Common myeloid progenitor, CD34-positive (primary cell): ENCODE results near the gene ING3.

Experiments used
- CTCF ChIA-PET: fragments of 350-600 bp; sonication (Branson Sonifier 250); formaldehyde crosslinking; loops from one replicate; lab custom pipeline; 2021; ENCODE audit warnings: antibody characterized with exemption; lab: Charles Lee
- POLR2A ChIA-PET: fragments of 350-600 bp; sonication (Branson Sonifier 250); formaldehyde crosslinking; loops from one replicate; lab custom pipeline; 2021; ENCODE audit warnings: antibody characterized with exemption; lab: Charles Lee
- DNase-seq, 3 donors: peaks; one replicate each; pipeline versions ENCODE4 v3.0.0 to v3.0.0-alpha.2; 2013
- H3K27ac ChIP-seq, 2 experiments: 1 replicate in 1 of 2; 2 replicates in 1 of 2; pipeline ENCODE4 v1.7.0; 2013; ENCODE audit warnings: inconsistent platforms in 2 of 2, low read length in 2 of 2, mild to moderate bottlenecking in 2 of 2, low read depth in 1 of 2, moderate library complexity in 1 of 2; ENCODE audit not compliant: severe bottlenecking in 2 of 2, insufficient read depth in 1 of 2, poor library complexity in 1 of 2
- H3K27me3 ChIP-seq, 5 experiments: replicated peaks in 2 of 5; 1 replicate in 3 of 5; 2 replicates in 2 of 5; pipeline versions ENCODE4 v1.6.1 to v1.7.0; 2013; ENCODE audit warnings: low read length in 4 of 5, mild to moderate bottlenecking in 2 of 5, moderate library complexity in 2 of 5, inconsistent platforms in 1 of 5; ENCODE audit not compliant: insufficient read depth in 5 of 5, control insufficient read depth in 4 of 5
- H3K36me3 ChIP-seq, 4 experiments: 1 replicate in 2 of 4; 2 replicates in 2 of 4; pipeline versions ENCODE4 v1.6.1 to v1.7.0; 2013; ENCODE audit warnings: low read length in 3 of 4, control low read depth in 1 of 4, mild to moderate bottlenecking in 1 of 4; ENCODE audit not compliant: control insufficient read depth in 4 of 4, insufficient read depth in 4 of 4
- H3K4me1 ChIP-seq, 4 experiments: 1 replicate in 3 of 4; 2 replicates in 1 of 4; pipeline versions ENCODE4 v1.6.1 to v1.7.1; 2013; ENCODE audit warnings: low read length in 3 of 4, mild to moderate bottlenecking in 3 of 4, control low read depth in 1 of 4, inconsistent platforms in 1 of 4, moderate library complexity in 1 of 4; ENCODE audit not compliant: control insufficient read depth in 4 of 4, insufficient read depth in 4 of 4; ENCODE audit errors: control extremely low read depth in 1 of 4
- H3K4me3 ChIP-seq, 7 experiments: 1 replicate in 4 of 7; 2 replicates in 3 of 7; pipeline versions ENCODE4 v1.5.1 to v1.7.0; 2013; ENCODE audit warnings: mild to moderate bottlenecking in 7 of 7, low read length in 6 of 7, moderate library complexity in 6 of 7, inconsistent platforms in 2 of 7, low read depth in 2 of 7, control low read depth in 1 of 7; ENCODE audit not compliant: insufficient read depth in 4 of 7, control insufficient read depth in 1 of 7; ENCODE audit errors: extremely low read depth in 1 of 7
- H3K9me3 ChIP-seq, 5 experiments: 1 replicate in 4 of 5; 2 replicates in 1 of 5; pipeline versions ENCODE4 v1.6.1 to v1.7.1; 2013; ENCODE audit warnings: low read length in 4 of 5, mild to moderate bottlenecking in 2 of 5, inconsistent platforms in 1 of 5, low read depth in 1 of 5, moderate library complexity in 1 of 5; ENCODE audit not compliant: control insufficient read depth in 4 of 5, insufficient read depth in 2 of 5; ENCODE audit errors: control extremely low read depth in 1 of 5
- WGBS: methylation state at CpG from one replicate; pipeline ENCODE4 v1.1.5; 2013; ENCODE audit not compliant: insufficient coverage; 5-methylcytosine and 5-hydroxymethylcytosine counted together

Gene ING3

DNA sequence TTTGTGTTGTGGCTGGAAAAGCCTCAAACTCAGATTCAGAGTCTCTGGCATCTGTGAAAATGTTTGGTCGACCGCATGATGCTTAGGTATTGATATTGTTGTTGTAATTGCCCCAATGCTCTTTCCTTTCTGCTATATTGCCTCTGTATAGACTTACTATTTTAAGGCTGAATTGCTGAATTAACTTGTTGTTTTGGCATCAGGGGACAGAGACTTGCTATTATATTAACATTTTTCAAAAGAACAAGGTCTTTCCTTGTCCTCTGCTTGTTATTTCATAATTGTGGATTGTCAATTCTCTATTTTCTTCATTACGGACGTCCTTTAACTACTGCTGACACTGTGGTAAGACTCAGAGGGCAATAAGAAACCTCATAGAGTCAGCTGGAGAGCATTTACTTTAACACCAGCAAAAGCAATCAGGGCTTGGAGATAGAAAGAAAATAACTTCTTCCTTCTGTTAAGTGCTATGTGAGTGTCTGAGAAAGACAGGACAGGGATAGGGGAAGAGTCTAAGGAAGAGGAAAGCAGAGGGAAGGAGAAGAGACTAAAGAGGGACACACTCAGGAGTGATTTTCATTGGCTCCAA is 55.5 kb downstream of the ING3 start:
- ChIA-PET CTCF (interaction anchor here (0.7 to 1.8 kb wide), 3 partner anchors 15 to 29 kb away, joined by 3 to 4 read pairs (median 3); no protein-coding TSS in a partner anchor), POLR2A (interaction anchor here (0.6 to 0.7 kb wide), 2 partner anchors 17 to 54 kb away, joined by 3 to 4 read pairs; no protein-coding TSS in a partner anchor)
- H3K4me3 ChIP-seq, result no peak overlapping the region
- DNase-seq, result no peak
- peaks cover 0 to 4% (median 0%) of the 10 kb centered on the region in 4 experiments for H3K36me3 ChIP-seq
- WGBS, result no CpG with 5 or more reads among the region's 4 CpGs
- H3K4me1 ChIP-seq, result peaks cover 0 to 14% (median 7%) of the 10 kb centered on the region in 4 experiments
- H3K9me3 ChIP-seq, result no peaks in the 10 kb centered on the region
- H3K27me3 ChIP-seq, result no peaks in the 10 kb centered on the region
- peak overlapping the region in 1 of 2 experiments; percentile 6 for H3K27ac ChIP-seq

GRCh38 chr7:121006711-121007315 is 56.2 kb downstream of the ING3 start:
- Histone ChIP-seq H3K4me1 (peaks cover 0 to 14% (median 5%) of the 10 kb centered on the region in 4 experiments), H3K27me3 (no peaks in the 10 kb centered on the region), H3K36me3 (peaks cover 0 to 4% (median 0%) of the 10 kb centered on the region in 4 experiments), H3K4me3 (no peak overlapping the region), H3K27ac (no peak overlapping the region), H3K9me3 (no peaks in the 10 kb centered on the region)
- peak in 1 of 3 donors; percentile 33 for DNase-seq
- POLR2A ChIA-PET, result interaction anchor here (0.7 kb wide), 2 partner anchors 18 to 44 kb away, joined by 3 to 4 read pairs; no protein-coding TSS in a partner anchor
- 70% methylated on average over 2 of the region's 6 CpGs for WGBS
- CTCF ChIA-PET, result interaction anchor here (0.7 to 1.8 kb wide), 3 partner anchors 15 to 28 kb away, joined by 3 to 4 read pairs (median 3); no protein-coding TSS in a partner anchor

- Histone ChIP-seq H3K9me3 (no peaks in the 10 kb centered on the region), H3K4me1 (peaks cover 0 to 14% (median 3%) of the 10 kb centered on the region in 4 experiments), H3K27ac (no peak overlapping the region), H3K27me3 (no peaks in the 10 kb centered on the region), H3K36me3 (peaks cover 0 to 4% (median 0%) of the 10 kb centered on the region in 4 experiments), H3K4me3 (no peak overlapping the region)
- CTCF ChIA-PET, result interaction anchor here (0.6 to 1.6 kb wide), 4 partner anchors 8 to 20 kb away, joined by 3 to 4 read pairs (median 4); no protein-coding TSS in a partner anchor
- POLR2A ChIA-PET, result no interaction called here
- WGBS, result 100% methylated on average over 2 of the region's 2 CpGs
- no peak for DNase-seq
These were observed 58.2 kb downstream of the ING3 start for GRCh38 chr7:121008816-121009215.

- Histone ChIP-seq H3K27ac (no peak overlapping the region), H3K27me3 (no peaks in the 10 kb centered on the region), H3K36me3 (peaks cover 0 to 2% (median 0%) of the 10 kb centered on the region in 4 experiments), H3K4me1 (peaks cover 0 to 13% (median 3%) of the 10 kb centered on the region in 4 experiments), H3K9me3 (no peaks in the 10 kb centered on the region), H3K4me3 (no peak overlapping the region)
- no peak for DNase-seq
- ChIA-PET POLR2A (no interaction called here), CTCF (interaction anchor here (0.6 to 3.4 kb wide), 6 partner anchors 10 to 71 kb away, joined by 4 to 16 read pairs (median 5); partner anchors contain the start of gene CPED1)
- WGBS, result no CpG with 5 or more reads among the region's 1 CpG
These were observed 60.8 kb downstream of the ING3 start for GRCh38 chr7:121011401-121011800.

DNA sequence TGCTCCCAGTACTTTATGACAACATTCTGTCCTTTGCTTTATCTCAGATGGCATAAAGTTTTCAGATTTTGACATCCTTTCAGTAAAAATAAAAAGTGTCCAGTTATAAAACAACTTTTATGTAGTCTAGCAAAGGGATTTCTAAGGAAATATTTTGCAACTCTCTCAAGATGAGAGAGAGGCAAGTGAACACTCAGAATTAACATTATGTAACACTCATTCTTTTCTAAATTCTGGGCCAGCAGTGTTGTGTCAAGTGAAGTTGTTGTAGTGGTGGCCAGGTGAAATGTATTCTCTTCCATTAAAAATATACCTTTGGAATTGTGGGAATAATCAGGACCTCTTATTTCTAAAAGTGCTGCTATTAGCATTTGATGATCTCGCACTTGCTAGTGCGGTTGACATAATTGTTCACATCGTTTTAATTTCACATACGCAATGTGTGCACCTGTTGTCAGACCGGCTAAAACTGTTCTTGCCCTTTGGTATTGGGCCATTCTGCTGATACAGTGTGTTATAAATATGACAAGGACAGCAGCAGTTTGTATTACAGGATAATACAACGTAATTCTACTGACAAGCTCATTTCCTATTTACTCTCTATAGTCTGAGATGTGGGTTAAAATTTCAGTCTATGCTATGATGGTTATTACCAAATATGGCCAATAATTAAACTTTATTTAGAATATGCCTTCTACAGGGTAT is 61.7 kb downstream of the ING3 start:
- Histone ChIP-seq H3K27ac (no peak overlapping the region), H3K36me3 (peaks cover 0 to 10% (median under 1%) of the 10 kb centered on the region in 4 experiments), H3K4me3 (no peak overlapping the region), H3K27me3 (no peaks in the 10 kb centered on the region), H3K4me1 (peaks cover 0 to 4% (median 0%) of the 10 kb centered on the region in 4 experiments), H3K9me3 (no peaks in the 10 kb centered on the region)
- POLR2A ChIA-PET, result no interaction called here
- WGBS, result 93% methylated on average over 5 of the region's 6 CpGs
- CTCF ChIA-PET, result interaction anchor here (1.1 to 3.4 kb wide), 4 partner anchors 11 to 70 kb away, joined by 3 to 16 read pairs (median 4); partner anchors contain the start of gene CPED1
- no peak for DNase-seq

DNA sequence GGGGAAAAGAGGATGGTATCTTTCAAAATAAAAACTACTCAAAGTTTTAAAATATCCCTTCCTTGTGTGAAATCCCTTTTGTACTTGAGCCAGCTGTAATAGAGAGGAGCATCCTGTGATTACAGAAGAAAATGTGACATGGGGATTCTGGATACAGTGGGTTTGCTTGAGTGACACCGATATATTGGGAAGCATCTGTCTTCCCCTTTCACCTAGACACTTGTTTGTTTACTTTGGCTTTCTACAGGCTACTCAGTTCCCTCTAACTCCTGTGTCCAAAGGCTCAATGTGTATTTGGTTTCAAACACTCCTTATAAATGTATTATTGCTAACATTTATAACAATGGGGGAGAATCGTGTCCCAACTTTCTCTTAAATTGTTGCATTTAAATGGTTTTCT is 62.3 kb downstream of the ING3 start:
- H3K9me3 ChIP-seq, result no peaks in the 10 kb centered on the region
- DNase-seq, result no peak
- whole genome bisulfite sequencing, result no CpG with 5 or more reads among the region's 2 CpGs
- peaks cover 0 to 10% (median 1%) of the 10 kb centered on the region in 4 experiments for H3K36me3 ChIP-seq
- H3K27me3 ChIP-seq, result no peaks in the 10 kb centered on the region
- H3K4me3 ChIP-seq, result no peak overlapping the region
- CTCF ChIA-PET, result interaction anchor here (1.3 to 1.5 kb wide), 2 partner anchors 14 to 25 kb away, joined by 3 to 5 read pairs; partner anchors contain the start of gene CPED1
- H3K4me1 ChIP-seq, result no peaks in the 10 kb centered on the region
- no peak overlapping the region for H3K27ac ChIP-seq
- POLR2A ChIA-PET, result interaction anchor here (0.6 kb wide), 1 partner anchor 14 kb away, joined by 3 read pairs; no protein-coding TSS in a partner anchor
